ENCODE results near the gene VWA3A.

- TF ChIP-seq TAF1 (IDR thresholded peaks at IDR 0.05; ENCODE audit: low read depth, low read length) (no peak), POLR2AphosphoS5 (IDR thresholded peaks at IDR 0.05; ENCODE audit: low read depth, low read length) (no peak), POU2F2 (IDR thresholded peaks at IDR 0.05; ENCODE audit: low read depth, low read length) (no peak), POLR2A (IDR thresholded peaks at IDR 0.05; ENCODE audit: low read depth, low read length) (no peak), PAX5 (IDR thresholded peaks at IDR 0.05; ENCODE audit: insufficient read depth, low read length, severe bottlenecking) (no peak), SPI1 (IDR thresholded peaks at IDR 0.05; ENCODE audit: low read depth, low read length) (no peak)
These were observed 21.7 kb upstream of the VWA3A start for GRCh38 chr16:22070361-22071330.
